GM19193 (cell line): Measurements from ENCODE around the gene LRRFIP1.

Experiments
- POLR2A ChIP-seq: IDR thresholded peaks from 4 replicates; pipeline ENCODE4 v1.6.1; 2011; ENCODE audit not compliant: insufficient read depth, insufficient read length; ENCODE audit errors: extremely low read depth

LRRFIP1 gene

DNA sequence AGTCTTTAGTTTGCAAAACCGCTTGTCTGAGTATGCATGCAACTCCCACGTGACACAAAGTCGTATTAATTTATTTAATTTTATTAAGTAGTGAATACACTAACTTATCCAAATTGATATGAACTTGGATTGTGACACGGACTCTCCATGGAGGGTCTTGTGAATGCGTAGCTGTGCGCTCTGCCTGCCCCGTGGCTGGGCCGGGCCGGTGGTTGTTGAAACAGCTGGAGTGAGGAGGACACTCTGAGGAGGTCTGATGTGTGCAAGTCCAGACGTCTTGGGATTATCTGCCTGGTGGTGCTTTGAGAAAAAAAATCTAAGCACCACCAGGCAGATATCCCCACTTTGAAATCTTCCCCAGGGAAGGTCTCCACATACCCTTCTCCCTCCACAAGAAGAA, 130.2 kb downstream of the LRRFIP1 start:
- TF ChIP-seq POLR2A = no peak

- no peak for TF ChIP-seq POLR2A
These were observed 130.8 kb downstream of the LRRFIP1 start for GRCh38 chr2:237758185-237758584.

DNA sequence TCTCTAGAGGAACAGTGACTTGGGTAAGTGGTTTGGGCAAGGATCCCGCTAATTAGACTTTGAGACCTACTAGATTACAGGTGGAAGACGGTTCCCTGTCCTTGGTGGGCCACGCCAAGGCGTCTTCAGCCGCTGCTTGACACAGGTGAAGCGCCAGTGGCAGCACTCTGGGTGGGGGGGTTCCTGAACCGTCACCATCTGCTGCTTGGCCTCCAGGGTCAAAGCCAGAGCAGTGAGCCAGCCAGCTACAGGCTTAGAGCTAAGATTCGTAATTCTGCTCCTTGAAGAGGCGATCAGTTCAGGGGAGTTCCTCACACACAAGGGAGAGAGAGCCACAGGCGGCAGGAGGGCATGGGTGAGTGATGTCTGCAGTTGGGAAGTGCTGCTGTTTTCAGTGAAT, 131.8 kb downstream of the LRRFIP1 start:
- TF ChIP-seq POLR2A = no peak

DNA sequence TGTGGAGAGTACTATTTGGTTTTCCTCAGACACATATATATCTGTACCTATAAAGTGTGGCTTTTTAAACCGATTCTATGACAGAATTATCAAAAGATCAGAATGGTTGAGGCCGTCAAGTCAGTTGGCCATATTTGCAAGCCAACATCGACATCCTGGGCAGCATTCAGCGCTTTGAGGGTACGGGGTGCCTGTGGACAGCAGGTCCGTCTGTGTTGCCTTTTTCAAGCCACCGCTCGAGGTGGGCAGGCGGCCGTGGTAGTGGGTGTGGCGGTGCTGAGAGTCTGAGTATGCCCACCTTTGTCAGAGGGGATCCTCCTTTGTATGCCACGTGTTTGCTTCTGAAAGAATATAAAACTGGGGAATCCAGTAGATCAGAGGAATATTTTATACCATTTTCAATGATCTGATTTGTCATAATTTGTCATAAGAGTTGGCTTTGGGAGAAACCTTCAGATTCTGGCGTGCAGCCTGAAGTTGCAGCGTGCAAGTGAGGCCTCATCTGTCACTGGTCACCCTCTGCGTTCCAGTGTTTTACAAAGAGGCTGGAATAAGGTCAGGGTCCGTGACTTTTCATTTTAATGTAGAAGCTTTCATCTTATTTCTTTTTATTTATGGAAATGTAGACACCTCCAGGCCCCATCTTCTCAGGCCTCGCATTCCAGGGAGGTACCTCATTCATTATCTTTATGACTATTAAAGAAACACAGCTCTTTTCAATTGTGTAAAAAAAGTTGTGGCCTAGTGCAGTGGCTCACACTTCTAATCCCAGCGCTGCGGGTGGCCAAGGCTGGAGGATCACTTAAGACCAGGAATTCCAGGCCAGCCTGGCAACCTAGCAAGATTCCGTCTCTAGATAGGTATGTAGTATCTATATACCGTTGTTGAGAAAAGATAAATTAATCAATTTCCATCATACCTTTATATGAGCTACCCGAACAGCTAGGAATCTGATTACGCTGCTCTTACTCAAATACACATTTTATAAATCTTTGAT, 133.4 kb downstream of the LRRFIP1 start:
- TF ChIP-seq POLR2A = no peak

- no peak for TF ChIP-seq POLR2A
These were observed 136.4 kb downstream of the LRRFIP1 start for GRCh38 chr2:237763812-237764211.

GRCh38 chr2:237765875-237766274, 138.5 kb downstream of the LRRFIP1 start:
- no peak for TF ChIP-seq POLR2A

DNA sequence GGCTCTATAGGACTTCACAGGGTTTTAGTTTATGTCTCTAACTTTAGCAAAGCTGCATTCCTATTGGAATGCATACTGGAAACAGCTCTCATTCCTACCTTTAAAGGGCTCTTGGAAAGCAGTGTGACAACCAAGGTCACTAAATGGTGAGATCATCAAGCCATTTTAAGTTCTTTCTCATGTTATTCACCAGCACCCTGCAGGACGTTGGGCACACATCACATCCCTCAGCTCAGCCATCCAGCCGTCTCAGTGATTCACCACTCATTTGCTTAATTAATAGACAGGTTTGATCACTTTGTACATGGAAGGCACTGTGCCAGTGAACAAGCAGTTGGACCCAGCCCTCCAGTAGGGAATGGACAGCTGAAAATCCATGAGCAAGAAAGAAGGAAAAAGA, 139.0 kb downstream of the LRRFIP1 start:
- TF ChIP-seq POLR2A = no peak

DNA sequence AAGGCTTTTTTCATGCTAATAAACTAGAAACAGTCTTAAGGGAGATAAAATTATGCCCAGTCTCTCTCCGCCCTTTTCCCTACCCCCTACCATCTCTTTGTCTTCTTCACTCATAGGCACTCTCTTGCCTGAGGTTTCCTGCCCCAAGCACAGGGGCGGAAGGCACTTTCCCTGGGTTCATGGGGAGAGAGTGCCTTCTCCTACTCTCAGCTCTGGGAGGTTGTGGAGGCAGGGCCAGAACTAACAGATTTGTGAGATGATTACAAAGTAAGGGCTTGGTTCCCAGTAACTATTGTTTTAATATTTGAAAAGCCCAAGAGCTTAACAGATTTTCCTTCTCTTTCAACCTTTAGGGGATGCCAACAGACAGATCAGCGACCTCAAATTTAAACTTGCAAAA, 145.1 kb downstream of the LRRFIP1 start:
- no peak for TF ChIP-seq POLR2A

GRCh38 chr2:237773826-237774225, 146.4 kb downstream of the LRRFIP1 start:
- no peak for TF ChIP-seq POLR2A

GRCh38 chr2:237774811-237775553, 147.6 kb downstream of the LRRFIP1 start:
- TF ChIP-seq POLR2A = no peak

GRCh38 chr2:237779521-237779920, 152.1 kb downstream of the LRRFIP1 start:
- no peak for TF ChIP-seq POLR2A

DNA sequence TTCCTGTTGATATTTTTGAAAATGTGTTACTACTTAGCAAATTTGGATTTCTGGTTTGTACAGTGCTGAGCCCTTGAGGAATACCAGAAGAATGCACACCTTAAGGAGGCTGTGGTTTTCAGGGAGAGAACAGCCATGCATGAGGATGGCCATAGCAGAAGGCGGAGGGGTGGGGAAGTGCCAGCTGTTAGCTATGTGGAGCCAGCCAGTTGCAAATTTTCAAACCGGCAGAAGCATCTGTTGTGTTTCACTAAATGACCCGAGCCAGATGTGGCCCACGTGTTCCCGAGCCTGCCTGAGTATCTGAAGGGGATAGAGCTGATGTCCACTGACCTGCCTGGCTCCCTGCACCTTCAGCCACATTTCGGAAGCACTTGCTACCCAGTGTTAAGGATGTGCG, 154.8 kb downstream of the LRRFIP1 start:
- TF ChIP-seq POLR2A = no peak

GRCh38 chr2:237786936-237787335, 159.5 kb downstream of the LRRFIP1 start:
- no peak for TF ChIP-seq POLR2A

DNA sequence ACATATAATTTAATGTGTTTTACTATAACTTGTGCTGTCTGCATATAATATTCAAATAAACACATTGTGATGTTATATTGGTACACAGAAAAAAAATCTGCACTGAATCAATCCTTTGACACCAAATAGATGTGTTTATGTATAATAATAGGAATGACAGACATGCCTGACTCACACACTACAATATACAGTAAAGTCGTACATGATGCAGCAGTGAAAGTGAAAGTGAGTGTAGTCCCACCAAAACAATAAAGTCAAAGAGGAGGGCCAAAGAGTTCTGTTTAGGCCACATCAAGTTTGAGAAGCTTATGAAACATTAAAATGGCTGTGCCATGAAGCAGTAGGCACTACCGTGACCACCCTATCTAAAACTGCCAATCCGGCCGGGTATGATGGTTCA, 163.0 kb downstream of the LRRFIP1 start:
- TF ChIP-seq POLR2A = no peak

DNA sequence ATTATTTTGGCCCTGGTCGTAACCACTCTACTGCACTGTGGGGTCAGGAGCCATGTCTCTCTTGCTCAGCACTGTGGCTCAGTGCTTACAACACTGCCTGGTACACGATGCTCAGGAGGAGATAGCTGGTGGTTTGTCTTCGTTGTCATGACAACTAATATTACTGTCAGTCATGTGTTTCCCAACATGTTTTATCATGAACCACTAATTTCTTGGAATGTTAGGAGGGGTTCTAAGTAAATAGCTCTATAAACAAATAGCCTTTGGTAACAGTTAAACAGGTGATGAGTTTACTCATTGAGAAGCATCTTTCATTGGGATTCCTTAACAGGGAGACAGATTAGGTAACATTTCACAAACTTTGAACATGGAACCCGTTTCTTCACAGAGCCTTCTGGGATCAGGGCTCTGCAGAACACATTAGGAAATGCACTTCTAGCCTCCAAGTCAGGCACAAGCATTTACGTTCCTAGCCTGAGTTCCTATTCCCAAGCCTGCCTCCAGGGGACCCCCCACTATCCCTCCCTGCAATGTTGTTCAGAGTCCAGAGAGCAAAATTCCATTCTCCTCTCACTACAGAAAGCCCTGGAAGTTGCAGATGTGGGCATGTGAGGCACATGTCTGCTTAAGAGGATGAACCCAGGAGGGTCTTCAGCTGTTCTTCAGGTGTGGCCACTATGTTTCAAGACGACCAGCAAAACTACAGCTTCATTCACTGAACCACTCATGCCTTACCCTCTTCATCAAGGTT, 164.8 kb downstream of the LRRFIP1 start:
- no peak for TF ChIP-seq POLR2A
